GM23248 (cell line): ENCODE results near the gene CMTM1.

ENCODE experiments used
- EZH2 ChIP-seq: fragments of 200-600 bp; sonication (generic); IDR thresholded peaks from 2 replicates; pipeline ENCODE4 v1.6.1; 2018; ENCODE audit warnings: antibody characterized with exemption, mild to moderate bottlenecking; ENCODE audit not compliant: insufficient read depth, poor library complexity, severe bottlenecking
- EZH2phosphoT487 ChIP-seq: fragments of 200-600 bp; sonication (generic); IDR thresholded peaks from 2 replicates; pipeline ENCODE4 v1.6.1; 2018; ENCODE audit warnings: antibody characterized with exemption, moderate library complexity, mild to moderate bottlenecking, low read depth; ENCODE audit not compliant: insufficient read depth

GRCh38 chr16:66617010-66617434 is 50.8 kb downstream of the CMTM1 start:
- no peak for TF ChIP-seq EZH2
- TF ChIP-seq EZH2phosphoT487 = no peak
